DMS153 treated with DMSO at 0.1 percent for 48 hours (cell line): Measurements from ENCODE around the gene ZNF648.
"Not testable (repeated sequence)": the region's sequence is repeated elsewhere in the genome, so short reads cannot be mapped to it uniquely, and the experiment has no call there.

Source experiments
- DNase-seq: peaks from one replicate; lab custom pipeline; 2025; ENCODE audit not compliant: unreplicated experiment; lab: John Stamatoyannopoulos, UW

The ZNF648 gene, protein sequence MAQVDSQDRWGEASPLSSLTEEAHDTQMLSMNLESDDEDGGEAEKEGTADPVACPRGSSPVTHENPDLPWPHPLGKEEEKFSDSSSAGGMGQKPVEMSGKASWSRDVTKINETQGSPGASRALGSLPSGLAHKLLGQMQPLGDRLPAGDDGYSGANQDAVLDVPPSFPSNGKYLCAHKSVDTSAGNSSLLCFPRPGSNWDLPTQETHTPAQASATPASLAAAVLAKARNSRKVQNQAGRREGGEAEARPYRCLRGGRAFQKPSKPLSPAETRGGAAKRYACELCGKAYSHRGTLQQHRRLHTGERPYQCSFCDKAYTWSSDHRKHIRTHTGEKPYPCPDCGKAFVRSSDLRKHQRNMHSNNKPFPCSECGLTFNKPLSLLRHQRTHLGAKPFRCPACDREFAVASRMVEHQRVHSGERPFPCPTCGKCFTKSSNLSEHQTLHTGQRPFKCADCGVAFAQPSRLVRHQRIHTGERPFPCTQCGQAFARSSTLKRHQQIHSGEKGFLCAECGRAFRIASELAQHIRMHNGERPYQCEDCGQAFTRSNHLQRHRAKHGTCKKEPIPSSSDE

DNA sequence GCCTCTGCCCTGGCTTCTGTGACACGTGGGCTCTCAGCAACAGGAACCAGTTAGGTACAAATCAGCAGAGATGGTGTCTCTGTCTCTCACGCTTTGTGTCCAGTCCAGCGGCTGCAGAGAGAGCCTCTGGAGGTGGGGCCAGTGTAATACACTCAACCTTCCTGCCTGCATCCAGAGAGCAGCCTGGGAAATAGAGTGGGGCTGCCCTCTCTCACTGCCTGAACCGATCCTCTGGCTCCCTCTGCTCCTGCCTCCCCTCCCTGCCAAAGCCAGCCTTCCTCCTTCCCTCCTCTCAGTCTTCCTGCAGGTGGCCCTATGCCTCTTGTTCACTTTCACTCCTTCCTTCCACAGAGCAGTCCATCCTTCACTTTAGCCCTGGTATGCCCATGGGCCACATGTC lies at the start of gene ZNF648:
TSS of gene ZNF648 (minus strand) at position 119 of the 400 bp plus-strand sequence. CDS start 3,702 bp downstream, outside the sequence.
- no peak for DNase-seq

DNA sequence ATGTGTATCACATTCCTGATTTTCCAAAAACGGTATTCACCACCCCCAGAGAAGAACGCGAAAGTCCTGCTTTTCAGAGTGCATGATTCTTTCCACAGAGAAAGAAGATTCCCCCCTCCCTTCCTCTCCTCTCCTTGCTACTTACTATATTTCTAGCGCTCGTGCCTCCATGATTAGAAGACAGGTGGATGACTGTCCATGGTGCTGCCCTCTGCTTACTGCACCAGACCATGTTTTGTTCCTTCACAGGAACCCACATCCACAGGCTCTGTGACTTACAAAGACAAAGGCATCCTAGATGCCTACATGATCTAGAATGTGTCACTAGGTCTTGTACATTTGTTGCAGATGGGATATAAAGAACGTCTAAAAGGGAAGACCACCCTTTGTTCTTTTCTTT lies 49.1 kb upstream of the ZNF648 start:
- DNase-seq: no peak

DNA sequence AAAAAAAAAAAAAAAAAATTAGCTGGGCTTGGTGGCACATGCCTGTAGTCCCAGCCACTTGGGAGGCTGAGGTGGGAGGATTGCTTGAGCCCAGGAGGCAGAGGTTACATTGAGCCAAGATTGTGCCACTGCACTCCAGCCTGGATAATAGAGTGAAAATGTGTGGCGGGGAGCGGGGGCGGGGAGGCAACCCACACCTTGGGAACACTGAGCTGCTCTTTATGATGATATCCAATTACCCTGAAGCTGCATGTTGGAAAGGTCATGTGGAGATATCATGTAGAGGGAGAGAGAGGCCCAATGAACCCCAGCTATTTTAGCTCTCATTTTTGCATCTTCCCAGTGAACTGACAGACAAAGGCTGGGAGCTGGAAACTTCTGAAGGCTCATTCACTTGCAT lies 48.3 kb upstream of the ZNF648 start:
- no peak for DNase-seq

DNA sequence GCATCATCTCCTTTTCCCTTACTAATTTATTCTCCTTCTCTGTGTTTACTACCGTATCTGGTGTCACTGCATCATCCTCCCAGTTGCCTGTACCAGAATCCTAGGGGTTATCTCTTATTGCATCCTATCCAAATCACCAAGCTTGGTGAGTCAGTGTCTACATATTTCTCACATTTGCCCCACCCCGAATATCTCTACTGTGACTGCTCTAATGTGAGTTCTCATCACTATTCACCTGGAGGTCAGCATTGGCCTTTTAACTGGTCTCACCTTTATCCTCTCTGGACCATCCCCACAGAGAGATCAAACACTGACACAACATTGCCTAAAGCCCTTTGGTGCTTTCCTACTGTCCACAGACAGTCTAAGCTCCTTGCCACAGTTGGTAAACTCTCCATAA lies 45.7 kb upstream of the ZNF648 start:
- DNase-seq: no peak

DNA sequence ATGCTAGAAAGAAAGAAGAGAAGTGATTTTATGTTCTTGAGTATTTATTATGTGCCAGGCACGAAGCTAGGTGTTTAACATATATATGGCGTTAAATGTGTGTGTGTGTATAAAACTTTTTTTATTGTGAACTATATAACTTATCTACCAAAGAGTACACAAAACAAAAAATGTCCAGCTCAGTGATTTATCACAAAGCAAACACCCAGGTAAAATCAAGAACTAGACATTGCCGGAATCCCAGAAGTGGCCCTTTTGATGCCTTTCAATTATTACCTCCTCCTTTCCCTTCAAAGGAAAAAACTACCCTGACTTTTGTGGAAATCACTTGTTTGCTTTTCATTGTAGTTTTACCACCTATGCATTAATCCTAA lies 40.5 kb upstream of the ZNF648 start:
- DNase-seq: no peak

DNA sequence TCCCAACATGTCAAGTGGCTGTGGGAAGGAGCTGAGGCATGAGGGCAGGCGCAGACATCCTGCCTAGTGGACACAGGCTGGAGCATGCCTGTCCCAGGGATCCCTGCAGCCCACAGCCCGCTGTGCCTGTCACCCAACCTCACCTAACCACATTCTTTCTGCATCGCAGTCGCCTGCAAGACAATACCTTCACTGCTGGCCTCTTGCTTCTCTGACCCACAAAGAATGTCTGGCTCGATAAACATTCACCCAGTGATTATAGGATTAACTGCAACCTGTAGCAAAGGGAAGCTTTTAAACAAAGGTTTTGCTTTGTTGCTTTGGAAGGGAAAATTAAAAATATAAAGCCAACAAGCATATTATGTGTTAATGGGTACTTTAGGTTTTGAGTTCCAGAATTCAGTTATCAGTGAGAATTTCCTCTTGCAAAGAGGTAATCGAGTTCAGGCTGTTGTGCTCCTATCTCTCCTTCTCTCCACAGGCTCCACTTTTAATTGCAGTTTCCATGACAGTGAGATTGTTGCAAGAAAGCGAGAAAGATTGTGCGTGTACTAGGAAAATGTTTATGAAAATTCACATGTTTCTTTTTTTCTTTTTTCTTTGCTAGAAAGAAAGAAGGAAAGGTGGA lies 40.0 kb upstream of the ZNF648 start:
- DNase-seq: no peak

DNA sequence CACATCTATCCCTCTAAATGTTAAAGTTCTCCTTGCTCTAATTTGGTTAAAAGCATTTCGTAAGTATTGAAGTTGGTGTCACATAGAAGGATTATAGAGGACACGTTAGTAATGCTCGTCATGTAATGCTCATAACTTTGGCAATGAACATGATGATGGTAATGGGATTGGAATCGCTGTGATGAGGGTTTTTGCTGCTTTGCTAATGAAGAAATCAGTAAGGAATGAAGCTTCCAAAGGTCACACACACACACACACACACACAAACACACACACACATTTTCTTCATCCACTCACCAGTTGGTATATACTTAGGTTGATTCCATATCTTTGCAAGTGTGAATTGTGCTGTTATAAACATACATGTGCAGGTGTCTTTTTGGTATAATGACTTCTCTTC lies 36.8 kb upstream of the ZNF648 start:
- no peak for DNase-seq

DNA sequence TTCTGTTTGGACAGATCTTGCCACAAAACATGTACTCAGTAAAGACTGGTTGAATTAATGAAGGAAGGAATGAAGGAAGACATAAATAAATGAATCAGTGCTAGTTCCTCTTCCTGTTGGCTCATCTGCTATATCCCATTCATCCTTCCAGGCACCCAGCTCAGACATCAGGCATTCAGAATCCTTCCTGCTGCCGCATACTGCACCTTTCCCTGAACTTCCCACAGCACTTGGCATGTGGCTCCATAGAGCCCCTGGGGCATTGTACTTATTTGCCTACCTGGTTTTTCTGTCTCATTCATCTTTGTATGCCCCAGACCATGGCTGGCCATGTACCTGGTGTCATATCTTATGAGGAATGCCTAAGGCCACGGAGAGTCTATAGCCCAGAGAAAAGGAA lies 34.4 kb upstream of the ZNF648 start:
- no peak for DNase-seq

DNA sequence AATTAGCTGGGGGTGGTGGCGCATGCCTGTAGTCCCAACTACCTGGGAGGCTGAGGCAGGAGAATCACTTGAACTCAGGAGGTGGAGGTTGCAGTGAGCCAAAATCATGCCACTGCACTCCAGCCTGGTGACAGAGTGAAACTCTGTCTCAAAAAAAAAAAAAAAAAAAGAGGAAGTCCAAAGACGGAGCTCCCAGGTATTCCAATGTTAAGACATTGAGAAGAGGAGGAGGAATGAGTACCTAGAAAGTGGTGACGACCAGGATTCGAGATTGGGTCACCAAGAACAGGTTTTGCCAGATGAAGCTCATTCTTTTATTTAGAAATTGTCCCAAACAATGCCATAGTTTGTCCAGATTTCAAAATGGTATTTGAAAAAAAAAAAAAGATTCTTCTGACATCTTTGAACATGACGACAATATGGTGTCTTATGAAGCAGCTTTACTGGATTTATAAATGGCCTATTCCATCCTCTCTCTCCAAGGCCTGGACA lies 33.0 kb upstream of the ZNF648 start:
- not testable (repeated sequence) for DNase-seq

DNA sequence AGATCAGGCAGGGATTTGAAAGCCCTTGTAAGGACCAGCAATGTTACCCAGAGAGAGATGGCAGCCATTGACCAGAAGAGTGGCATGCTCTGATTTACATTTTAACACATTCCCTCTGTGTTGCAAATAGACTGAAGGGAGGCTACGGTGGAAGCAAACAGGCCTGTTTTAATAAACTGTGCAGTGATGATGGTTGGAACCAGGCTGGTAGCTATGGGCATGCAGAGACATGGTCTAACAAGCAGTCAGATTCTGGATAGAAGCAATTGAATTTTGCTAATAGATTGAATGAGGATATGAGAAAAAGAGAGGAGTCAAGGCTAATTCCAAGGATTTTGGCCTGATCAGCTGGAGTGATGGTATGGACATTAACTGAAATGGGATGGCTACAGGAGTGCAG lies 32.3 kb upstream of the ZNF648 start:
- no peak for DNase-seq

DNA sequence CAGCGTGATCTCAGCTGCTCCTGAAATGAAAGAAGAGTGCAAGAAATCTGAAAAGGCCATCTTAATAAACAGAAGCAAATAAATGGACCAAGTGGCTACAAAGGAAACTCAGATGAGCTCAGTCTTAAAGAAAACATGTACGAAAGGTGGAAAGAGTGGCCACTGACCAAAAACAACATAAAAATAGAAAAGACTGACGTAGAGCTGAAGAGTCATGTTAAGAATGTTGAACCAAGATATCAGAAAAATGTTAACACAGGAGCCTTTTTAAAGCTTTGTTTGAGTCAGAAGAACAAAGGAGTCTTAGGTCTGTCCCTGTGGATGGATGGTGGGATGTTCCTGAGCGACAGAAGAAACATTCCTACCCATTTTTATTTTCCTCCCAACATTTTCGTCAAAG lies 30.8 kb upstream of the ZNF648 start:
- no peak for DNase-seq

DNA sequence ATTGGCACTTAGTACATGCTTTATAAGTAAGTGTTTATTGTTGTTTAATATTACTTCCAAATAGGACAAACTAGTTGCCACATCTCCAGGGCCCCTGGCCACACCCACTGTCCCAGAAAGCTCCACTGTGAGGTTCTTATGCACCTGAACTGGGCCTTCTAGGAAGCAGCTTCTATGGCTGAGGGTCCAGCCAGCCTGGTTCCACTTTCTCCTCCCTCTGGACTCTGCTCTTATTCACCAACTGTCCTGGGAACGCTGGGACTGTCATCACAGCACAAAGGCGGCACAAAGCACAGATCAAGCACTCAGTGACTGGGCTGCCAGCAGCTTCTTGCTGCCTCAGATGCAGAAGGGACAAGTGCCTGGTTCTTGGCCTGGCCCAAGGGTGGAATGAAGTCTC lies 29.6 kb upstream of the ZNF648 start:
- no peak for DNase-seq

DNA sequence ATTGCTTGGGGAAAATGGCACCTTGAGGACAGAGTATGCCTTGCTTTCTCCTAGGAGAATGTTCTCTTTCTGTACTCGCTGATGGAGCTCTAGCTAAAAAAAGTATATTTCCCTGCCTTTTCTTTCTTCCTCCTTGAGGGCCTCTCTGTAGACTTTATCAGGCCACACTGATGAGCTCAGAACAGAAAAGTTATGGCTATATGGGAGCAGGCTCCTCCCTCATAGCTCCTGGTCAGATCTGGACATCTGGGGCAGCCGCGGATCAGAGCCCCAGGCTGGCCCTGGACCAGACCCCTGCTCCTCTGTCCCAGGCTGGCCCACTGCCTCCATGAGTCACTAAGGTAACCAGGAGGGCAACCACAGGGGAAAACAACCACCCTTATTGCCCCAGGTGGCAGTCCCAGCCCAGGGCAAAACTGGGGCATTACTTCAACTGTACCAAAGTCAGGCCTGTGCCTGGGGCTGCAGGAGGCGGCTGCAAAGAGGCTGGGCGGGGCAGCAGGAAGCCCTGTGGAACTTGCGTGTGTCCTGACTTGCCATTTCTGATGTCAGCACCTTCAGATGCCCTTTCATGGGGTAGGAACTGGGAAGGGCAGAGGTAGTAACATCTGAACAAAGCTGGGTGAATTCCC lies 26.3 kb upstream of the ZNF648 start:
- no peak for DNase-seq

DNA sequence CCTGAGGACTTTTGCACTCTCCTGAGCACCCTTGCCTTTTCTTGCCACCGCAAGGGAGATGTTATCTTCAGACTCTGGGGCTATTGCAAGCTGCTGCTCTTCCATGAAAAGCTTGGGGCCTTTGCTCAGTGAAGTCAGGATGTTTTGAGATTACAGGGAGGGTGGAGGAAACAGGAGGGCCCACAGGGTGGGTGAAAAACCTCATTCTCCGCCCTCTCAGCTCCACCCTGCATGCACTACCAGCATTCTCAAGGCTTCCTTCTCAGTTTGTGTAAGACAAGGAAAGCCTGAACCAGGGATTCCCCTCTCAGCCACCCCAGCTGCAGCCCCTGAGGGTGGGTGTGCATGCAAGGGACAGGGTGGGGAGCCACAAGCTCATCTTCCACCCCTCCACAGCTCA lies 25.8 kb upstream of the ZNF648 start:
- no peak for DNase-seq

DNA sequence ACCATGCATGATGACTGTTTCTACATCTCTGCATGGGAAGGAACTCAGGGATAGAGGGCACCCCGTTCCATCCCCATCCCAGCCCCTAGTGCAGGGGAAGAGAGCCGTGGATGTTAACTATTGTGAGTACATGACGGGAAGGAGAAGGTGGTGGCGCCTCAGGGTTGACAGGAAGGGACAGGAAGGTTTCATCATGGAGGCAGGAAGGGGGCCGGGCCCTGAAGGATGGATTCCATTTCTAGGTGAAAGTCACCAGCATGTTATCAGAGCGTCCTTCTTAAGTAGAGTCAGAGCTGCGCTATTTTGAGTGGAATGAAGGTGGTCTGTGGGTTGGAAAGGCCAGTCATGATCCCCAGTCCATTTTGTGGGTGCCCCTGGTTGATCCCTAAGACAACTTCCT lies 25.1 kb upstream of the ZNF648 start:
- no peak for DNase-seq

DNA sequence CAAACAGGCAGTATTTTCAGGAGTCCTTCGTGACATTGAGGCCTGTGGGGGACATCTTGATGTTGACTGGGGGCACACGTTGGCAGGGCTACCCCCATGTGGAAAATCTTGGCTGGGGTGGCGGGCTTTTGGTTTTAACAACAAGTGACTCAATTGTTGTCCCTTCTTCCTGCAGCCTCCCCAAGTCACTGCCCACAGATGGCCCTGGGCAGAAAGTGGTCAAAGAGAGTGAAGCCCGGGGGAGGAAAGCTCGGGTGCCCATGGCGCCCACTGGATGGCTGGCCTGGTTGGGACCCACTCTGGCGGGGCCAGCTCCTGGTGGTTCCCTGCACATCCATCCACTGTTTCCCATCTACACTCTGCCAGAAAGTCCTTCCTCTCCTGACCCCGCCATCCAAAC lies 24.6 kb upstream of the ZNF648 start:
- DNase-seq: no peak

DNA sequence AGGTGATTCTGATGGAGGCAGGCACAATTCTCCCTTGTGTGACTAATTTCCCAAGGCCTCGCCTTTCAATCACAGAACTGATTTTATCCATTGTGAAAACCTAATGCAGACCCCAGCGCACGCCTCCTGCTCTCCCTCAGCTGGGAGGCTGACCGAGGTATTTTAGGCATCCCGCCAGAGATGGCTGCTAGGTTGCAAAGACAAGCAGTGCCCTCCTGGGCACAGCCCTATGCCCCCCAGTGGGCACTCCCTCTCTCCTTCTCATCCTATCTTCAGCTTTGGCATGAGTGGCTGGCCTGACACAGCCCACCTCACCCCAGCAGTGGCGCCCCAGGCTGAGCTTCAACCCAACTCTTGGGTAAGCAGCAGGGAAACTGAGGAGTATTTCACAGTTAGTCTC lies 24.2 kb upstream of the ZNF648 start:
- DNase-seq: no peak

DNA sequence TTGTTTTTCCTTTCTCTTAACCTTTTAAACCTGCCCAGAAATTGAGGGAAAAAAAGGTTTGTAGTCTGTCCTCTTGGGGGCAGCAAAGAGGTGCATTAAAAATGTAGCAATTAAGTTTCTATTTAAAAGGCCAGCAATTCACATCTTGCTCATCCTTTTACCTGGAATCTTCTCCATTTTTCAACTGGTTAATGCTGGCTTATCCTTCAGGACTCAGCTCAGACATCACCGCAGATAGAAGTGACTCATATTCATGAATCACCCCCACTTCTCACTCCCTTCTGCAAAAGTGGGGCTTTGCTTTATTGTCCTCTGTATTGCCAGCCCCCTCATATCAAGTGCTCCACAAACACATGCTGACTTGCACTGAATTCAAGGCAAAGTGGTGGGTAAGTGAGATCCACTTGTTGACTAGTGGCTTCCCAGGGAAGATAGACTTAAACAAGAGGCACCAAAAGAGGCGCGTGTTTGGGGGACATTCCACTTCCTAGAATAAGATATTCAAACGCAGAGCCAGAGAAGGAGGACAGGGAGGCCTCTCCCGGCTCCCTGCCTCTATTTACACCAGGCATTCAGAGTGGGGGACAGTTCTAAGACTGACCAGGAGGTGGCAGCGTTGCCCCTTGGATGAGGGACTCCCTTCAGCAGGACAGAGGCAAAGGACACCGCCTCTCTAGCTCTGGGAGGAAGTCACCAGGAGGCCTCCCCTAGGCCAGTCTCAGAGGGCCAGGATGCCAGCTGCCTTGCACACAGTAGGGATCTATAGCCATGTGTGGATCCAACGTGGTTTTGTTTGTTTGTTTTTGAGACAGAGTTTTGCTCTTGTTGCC lies 23.2 kb upstream of the ZNF648 start:
- peak; percentile 97 for DNase-seq

DNA sequence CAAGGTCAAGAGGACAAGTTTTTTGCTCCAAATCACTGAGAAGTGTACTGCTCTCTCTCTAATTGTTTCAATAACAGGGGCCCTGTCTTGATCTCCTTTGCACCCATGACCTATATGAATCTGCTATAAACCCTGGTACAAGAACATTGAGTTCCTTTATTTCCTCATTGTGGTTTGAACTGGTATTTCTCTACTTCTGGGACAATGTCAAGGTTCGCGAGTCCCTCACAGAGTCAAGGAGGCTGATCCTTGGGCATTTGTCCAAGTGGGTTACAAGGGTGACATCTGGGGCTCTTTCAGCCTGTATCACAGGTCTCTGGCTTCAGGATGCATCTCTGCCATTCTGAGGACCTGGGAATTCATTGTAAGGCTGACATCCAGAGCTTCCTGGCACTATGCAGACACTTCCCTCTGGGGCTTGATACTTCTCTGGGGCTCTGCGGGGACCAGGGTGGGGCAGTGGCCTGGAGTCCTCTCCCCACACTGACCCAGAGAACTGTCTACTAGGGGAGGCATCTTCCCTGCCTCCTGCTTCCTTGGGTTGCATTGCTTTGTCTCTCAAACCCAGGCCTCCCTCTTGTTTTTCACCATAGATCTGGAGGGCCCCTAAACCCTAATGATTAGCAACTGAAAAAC lies 22.5 kb upstream of the ZNF648 start:
- no peak for DNase-seq

DNA sequence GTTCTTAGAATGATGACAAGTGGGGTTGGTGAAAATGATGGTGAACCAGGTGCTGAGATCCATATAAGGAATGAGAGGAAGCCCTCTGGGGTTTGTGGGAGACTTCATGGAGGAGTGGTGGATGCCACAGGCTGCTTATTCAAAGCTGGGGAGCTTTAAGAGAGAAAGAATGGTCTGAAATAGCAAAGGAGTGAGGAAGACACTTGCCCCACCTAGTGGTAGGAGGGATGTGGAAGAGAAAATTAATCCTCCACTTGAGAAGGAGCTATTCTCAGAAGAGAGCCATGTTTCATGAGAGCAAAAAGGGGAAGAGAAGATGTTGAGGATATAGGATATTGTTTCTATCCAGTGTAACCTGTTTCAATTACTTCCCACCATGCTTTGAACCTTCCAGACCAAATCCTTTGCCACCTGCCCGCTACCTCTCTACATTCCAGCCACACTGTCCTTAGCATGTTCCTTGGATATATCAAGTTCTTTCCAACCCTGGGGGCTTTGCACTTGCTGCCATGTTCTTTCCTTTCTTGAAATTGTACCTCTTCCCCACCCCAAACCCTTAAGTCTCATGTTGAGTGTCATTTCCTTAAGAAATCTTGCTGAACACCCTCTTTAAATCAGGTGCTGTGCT lies 19.6 kb upstream of the ZNF648 start:
- peak; percentile 61 for DNase-seq
